DMS153 treated with DMSO at 0.1 percent for 48 hours (cell line): ENCODE data around the gene ARID2.

Experiments
- DNase-seq: peaks from one replicate; lab custom pipeline; 2025; ENCODE audit not compliant: unreplicated experiment; lab: John Stamatoyannopoulos, UW

The ARID2 gene

DNA sequence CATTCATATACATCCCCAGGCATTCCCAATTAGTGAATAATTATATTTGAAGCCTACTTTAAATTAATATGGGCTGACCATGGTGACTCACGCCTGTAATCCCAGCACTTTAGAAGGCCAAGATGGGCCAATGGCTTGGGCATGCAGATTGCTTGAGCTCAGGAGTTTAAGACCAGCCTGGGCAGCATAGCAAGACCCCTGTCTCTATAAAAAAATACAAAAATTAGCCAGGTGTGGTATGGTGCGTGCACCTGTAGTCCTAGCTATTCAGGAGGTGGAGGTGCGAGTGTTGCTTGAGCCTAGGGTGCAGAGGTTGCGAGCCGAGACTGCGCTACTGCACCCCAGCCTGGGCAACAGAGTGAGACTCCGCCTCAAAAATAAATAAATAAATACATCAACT is 7.6 kb upstream of the ARID2 start:
- no peak for DNase-seq

DNA sequence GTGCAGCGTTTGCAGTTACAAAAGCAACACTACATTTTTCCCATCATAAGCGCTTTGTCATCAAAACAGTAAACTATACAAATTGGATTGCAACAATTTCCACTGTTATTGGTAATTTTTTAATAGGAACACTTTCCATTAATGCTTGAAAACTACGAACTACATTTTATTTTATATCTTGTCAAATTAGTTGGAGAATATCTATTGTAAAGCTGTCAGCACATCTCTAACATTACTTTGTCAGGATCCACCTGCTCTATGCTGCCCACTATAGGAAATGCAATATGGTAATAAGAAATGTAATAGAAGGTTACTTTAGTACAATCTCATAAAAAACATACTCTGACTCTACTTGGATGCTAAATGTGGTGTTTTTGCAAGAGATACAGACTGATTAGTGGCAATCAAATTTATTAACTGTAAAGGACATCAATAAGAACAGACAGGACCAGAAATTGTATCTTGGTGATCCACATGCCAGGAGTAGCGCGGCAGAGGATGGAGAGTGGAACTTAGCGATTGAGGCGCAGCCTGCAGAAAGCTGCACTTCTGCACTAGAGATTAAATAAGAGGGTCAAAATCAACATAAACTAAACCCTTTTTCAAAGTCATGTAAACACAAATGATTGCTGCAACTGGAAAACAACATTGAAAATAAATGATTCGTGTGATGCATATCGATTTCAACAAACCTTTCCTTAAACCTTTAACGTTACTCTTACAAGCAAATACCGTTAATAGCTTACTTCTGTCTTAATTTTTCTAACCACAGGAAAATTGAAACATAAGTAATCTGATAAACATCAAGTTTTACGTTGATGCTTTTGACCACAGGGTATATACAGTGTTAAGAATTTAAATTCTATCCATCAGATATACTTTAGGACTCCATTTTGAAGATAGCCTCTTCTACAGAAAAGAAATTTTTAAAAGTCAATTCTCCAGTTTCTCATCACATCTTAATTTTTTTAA is 3.6 kb upstream of the ARID2 start:
- peak; percentile 61 for DNase-seq

DNA sequence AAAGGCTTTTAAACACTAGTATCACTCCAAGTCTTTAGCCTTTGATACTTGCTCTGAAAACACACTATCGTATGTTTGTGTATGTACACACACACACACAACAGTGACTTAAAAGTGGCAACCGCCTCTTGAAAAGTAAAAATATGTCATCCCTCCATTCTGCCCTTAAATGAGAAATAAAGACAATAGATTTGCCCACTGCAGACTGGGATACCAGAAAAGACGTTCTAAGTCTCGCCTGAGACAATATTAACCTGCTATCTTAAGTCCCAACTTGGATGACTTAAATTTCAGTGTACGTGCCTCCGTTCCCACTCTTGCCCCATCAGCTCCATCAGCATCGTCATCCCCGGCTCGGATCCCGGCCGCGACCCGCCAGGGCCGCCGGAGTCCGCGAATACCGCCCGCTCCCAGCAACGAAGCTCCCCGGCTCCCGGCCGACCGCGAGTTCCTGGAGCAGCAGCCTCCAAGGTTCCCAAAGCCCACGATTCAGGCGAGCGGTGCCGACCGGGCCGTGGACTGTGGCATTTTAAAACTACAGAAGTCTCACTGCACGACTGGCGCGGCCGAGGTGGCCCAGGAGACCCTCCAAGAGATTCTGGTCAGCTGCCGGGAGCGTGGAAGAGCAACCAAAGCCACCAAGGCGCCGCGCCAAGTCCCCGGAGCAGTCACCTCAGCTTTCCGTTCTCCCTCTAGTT is 2.8 kb upstream of the ARID2 start:
- DNase-seq: no peak

DNA sequence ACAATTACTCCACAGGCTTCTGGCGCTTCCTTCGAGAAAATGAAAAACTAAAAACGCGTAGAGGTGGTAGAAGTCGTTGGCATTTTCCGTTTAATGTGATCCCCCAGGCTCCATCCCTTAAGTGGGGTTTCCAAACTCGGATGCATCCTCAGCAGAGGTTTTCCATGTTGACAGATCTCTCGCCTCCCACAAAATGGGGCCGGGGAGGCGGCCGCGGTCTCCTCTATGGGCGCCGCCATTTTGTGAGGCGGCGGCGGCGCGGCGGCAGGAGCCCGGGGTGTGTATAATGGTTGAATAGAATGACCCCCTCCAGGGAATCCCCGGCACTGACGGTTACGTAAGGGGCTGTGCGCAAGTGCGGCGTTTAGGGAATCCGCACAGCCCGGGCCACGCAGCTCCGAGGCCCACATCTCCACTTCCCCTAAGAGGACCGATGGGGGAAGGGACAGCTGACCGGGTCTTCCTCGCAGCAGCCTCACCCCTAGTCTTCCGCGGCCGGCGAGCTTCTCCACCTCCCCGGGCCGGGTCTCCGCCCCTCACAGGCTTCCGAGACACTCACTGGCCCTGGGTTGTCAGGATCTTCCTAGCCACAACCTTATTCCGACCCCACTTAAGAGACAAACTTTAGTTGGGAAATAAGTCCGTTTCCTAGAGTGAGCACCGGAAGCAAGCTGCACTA is 2.1 kb upstream of the ARID2 start:
- peak; percentile 91 for DNase-seq

DNA sequence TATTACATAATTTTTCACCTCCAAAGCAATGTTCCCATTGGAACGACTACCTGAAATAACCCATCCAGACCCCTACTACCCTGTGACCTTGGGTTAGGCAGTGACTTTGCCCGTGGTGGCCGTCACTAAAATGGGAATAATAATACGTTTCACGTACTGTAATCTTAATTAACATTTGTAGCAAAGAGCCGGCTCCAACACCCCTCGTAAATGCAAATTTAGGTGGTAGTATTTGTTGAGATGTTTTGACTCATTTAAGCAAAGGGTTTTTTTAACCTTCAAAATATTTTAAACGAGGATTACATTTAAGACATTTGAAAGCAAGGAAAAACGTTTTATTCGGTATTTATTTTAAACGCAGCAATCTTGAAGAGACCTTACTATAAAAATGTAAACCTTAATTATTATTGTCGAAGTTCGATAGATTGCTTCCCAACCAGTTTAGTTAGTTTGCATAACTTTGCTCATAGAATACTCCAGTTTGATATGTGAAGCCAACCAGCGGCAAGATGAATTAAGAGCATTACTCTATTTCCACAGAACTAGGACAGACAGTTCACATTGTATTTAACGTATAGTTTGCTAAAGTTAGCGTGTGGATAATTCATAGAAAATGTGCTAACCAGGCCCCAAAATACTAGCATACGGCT is 1.4 kb upstream of the ARID2 start:
- DNase-seq: no peak

DNA sequence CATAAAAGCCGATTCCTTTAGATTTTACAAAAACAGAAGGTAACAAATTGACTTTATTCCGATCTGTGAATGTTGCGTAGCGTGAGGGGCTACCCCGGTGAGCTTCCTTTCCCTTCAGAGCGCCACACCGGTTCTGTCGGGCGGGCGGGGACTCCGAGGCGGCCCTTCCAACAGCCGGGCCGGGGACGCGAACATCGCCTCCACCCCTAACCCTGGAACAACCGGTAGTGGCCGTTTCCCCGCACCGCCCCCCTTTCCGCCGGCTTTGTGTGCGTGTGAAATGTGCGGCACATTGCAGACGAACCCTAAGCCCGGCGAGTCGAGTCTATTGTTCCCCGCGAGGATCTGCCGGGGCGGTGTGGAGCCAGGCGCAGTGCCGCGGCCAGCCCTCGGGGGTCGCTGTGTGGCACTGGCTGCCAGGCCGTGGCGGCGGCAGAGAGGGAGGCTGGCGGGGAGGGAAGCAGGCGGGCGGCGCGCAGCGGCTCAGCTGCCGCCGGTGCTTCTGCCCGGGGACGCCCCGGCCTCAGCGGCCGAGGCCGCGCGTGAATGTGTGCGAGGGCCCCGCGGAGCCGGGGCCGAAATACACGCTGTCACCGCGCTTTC is 775 bp upstream of the ARID2 start:
- peak; percentile 91 for DNase-seq

DNA sequence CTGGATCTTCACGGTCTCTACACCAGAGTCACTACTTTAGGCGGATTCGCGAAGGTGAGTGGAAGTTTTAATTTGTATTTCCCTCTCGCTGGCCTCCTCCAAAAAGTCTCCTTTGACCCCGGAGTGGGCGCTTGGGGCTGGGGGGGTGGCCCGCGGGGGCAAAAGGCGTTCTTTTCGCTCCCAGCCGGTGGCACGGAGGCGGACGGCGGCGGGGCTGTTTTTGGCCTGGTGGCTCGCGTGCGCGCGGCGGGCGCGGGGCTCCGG is 510 bp downstream of the ARID2 start:
- no peak for DNase-seq

DNA sequence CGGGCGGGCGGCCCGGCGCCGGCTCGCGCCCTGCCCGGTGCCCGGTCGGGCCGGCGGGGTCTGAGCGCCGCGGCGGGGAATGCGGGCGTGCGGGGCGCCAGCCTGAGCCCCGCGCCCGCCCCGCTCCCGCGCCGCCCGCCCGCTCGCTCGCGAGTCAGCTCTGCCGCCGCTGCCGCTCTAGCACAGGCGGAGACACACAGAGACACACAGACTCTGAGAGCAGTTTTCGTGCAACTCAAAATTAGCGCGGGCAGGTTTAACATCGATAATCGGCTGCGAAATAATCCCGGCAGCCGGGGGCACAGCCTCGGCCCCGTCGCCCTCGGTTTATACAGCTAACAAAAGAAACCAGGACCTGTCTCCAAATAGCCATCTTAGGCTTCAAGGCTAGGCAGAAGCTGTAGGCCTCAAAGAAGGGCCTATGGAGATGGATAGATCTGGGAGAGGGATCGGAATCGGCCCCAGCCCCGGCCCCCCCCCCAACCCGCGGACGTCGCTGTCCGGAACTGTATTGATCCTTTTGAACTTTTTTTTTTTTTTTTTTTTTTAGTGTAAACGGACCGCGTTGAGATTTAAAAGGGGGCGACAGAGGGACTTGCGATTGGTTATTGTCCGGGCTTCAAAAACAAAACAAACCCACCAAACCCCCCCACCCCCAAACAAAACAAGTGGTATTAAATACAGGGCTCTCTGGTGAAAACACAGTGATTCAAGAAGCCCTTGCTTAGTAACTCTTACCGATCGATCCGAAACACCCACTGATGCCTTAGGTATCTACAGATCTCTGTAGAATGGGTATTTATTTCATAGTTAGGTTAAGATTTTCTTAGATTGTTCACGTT is 1.1 kb downstream of the ARID2 start:
- DNase-seq: peak; percentile 24

DNA sequence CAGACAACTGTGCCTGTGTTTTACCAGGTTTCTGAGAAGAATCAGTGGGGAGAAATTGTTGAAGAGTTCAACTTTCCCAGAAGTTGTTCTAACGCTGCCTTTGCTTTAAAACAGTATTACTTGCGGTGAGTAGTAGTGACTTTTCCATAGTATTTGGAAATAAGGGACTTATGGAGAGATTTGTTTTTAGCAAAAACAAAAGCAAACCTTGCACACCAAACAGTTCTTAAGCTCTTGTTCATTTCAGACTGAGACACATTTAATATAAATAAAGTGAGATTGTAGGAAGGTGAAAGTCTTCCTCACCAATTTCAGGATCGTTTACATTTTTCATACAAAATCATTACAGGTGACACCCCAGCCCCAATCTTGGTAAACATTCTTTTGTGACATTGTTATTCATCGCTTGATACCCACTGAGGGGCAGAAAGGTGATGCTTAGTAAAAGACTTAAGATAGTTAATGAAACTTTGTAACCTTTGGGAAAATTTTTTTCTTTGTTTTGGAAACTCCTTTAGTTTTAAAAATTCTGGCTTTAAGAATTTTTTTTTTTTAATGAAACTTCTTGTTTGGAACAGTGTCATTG is 1.8 kb downstream of the ARID2 start:
- no peak for DNase-seq

DNA sequence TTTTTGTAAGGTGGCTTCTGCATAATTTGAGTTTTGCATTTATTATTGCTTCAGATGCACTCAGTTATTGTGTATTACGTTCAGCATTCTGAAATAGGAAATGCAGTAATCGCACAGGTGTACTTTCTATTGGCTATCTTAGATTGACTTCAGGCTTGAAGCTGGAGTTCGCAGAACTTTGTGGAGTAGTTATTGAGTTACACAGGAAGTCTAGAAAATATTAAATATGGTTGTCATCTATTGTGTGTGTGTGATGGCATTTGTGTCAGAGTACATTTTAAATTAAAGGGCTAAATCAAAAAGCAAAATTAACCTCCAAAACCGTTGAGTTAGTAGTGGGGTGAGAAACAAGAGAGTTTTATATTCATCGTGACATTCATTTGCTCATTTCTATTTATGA is 2.7 kb downstream of the ARID2 start:
- DNase-seq: no peak

DNA sequence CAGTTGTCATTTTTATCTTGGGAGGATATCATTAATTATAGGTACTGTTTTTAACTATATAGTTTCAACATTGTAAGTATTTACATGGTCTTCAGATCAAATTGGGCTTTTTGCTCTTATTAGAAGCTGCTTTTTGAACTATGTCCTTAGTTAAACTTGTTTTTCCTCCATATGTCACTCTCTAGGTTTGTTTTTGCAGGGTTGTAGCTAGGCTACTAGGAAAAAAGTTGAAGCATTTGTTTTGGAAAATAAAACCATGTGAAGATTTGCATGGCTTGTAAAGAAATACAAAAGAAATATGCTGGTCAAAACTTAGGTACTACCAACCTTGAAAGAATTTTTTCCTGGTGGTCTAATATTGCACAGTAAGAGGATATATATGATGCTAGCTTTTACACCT is 3.4 kb downstream of the ARID2 start:
- no peak for DNase-seq

DNA sequence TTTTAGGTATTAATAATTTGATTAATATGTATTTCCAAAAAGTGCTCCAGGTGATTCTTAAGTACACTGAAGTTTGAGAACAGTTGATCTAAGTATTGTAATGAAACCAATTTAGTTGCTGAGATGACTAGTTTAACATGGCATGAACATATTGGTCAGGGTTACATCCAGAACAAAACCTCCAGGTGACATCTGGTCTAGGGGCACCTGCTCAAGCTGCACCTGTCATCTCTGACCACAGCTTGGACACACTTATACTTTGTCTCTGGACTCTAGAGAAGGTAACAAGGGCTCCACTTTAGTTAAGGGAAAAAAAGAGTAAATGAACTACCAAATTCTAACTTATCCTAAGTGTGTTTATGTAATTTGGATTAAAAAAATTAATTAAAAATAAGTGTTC is 8.1 kb downstream of the ARID2 start:
- no peak for DNase-seq

DNA sequence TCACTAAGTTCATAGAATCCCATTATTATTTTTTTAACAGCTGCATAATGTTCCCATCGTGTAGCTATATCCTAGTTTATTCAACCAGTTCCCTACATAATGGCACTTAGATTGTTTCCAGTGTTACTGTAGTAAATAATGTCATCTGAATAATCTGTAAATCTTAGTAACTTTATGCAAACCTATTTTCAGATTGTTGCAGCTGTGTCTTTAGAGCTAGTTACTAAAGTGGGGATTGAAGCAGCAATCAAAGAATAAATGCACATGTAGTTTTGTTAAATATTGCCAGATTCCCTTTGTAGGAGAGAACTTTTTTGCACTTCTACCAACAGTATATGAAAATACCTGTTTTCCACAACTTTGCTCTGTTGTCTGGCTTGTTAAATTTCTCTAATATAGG is 13.1 kb downstream of the ARID2 start:
- no peak for DNase-seq

DNA sequence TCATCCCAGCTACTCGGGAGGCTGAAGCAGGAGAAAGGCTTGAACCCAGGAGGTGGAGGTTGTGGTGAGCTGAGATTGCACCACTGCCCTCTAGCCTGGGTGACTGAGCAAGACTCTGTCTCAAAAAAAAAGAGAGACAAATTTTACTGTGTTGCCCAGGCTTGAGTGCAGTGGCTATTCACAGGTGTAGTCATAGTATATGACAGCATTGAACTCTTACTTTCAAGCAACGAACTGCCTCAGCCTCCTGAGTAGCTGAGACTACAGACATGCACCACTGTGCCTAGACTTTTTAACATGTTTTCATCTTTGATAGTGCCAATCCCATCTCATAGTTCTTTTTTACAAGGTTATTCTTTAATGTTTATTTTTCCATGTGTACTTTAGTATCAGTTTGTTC is 13.7 kb downstream of the ARID2 start:
- DNase-seq: no peak

DNA sequence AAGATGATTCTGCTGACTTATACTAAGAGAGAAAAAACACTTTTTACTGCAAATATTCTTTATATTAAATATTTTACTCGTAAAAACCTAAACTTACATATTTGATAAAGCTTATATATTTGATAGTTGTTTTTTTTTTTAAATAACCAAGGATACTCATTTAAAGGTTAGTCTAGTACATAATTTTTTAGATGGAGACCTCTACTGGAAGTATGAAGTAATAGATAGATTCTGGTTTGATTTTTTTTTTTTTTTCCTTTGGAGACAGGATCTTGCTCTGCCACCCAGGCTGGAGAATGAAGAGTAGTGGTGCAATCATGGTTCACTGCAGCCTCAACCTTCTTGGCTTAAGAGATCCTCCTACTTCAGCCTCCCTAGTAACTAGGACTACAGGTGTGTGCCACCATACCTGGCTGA is 16.4 kb downstream of the ARID2 start:
- no peak for DNase-seq

DNA sequence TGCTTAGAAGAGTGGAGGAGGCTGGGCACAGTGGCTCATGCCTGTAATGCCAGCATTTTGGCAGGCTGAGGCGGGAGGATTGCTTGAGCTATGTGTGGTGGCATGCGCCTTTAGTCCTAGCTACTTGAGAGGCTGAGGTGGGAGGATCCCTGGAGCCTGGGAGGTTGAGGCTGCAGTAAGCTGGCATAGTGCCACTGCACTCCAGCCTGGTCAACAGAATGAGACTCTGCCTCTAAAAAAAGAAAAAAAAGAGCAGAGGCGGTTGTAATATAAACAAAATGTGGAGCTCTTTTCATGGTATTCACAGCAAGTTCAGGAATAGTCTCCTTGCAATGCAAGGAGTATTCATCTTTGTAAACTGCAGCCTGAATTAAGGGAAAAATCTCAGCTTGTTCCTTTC is 27.2 kb downstream of the ARID2 start:
- DNase-seq: no peak

DNA sequence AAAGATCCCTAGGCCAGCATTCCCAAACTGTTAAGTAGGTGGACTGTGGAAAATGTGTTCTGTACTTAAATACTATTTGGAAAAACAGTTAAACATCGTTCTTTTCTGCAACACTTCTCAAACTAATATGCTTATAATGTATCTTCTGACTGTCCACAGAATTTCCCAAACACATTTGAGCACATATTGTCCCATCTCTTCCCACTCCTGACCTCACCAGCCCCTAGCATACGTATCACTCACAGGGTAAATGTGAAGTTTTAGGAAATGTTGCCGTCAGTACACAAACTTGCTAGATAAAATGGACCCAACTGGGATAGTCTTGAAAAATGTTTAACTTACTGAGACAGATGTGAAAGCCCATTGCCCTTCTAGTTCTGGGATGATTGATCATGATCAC is 27.7 kb downstream of the ARID2 start:
- DNase-seq: no peak

DNA sequence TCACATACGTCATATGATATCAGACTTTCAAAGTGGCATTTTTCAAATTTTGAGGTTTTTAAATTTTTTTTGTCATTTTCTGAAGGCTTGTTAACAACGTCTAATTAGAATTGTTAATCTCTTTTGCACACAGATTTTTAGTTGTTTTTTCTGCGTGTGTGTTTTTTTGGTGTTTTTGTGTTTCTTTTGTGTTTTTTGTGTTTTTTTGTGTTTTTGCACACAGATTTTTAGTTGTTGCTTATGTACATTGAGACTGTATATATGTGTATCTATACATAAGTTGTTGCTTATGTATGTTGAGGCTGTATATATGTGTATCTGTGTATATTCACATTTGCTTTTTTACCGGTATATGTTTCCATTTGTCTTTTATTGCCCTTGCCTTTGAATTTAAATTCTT is 30.8 kb downstream of the ARID2 start:
- no peak for DNase-seq

DNA sequence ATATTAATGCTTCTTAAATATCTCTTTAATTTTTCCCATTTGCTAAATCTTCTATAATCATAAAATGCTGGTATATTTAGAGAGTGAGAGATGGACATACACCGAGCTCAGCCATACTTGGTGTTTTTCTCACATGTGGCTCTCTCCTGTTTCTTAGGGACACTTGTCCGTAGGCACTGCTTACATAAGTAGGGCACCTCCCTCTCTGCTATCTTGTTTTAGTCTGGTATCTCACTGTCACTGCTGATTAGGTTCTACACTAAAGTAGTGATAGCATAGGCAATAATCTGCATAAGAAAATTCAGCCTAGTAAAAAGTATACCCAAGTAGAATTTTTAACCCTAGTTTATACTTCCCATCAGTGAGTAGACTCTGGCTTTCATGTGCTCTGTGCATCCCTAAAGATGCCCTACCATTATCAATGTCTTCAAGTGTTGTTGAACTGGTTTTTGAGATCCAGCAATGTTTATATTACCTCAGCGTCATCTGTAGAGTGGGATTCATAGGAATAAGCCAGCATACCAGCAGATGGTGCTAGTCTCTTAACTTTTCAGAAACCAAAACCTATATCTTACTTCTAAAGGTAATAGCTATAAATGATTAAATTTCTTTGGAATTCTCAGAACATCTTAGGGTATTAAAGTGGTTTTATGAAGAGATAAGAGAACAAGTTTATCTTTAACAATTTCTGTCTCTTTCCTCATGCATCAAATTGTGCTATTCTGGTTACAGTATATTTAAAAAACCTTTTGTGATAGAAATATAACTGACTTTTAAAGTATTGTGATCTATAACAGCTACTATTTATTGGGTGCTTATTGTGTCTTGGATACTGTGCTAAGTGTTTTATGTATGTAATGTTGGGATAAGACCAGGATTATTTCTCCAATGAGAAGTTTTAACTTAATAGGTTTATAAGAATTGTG is 32.9 kb downstream of the ARID2 start:
- peak; percentile 15 for DNase-seq
